Head of caudate nucleus (tissue), 42 donors: Measurements from ENCODE around the gene WWOX.

Experiments
- DNase-seq, 42 donors: peaks; one replicate each; pipeline versions ENCODE4 v3.0.0 to v3.0.0-alpha.2; 2020 to 2021; ENCODE audit warnings: mixed read lengths in 7 of 42
- intact Hi-C: fragments of 100-400 bp; cut with DNase I; formaldehyde crosslinking; loops from one replicate; pipeline ENCODE4 v1.15.0; 2022

WWOX gene

DNA sequence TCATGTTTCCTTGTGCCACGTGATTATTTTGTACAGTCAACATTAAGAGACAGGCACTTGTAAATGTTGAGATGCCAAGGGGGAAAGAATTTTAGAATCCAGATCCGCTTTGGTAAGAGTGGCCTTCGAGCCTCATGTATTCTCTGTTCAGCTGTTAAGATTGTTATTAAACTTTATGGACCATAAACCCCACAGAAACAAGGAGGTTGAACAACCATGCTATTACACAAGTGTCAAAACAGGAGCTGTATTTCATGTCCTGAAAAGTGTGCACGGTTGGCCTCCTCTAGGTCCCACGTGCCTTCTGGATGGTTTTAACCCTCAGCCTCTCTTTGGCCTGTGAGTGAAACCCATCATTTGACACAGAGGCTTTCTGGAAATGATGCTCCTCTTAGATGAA, 809.8 kb downstream of the WWOX start:
- no peak for DNase-seq
- intact Hi-C loops: no loop called here

DNA sequence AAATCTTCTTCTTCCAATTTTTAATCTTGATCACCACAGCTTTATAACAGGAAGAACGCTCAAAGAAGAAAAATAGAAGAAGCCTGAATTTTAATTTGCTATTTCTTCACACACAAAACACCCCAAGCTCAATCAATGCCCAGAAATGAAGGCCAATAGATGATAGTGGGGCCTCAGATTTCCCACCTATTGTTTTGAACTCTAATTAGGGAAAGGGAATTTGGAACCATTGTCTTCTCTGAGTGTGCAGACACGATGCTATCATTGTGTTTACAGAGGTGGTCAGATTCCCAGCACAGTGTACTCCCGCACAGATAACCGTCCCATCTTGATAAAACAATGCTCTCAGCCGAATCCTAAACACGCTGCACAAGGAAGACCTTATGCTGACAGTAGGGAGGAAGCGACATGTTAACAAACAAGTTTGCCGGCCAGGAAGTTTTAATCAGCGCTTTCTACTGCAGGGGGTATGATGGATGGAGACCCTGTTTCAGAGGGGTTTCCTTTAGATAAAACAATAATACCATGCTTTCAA, 816.4 kb downstream of the WWOX start:
- intact Hi-C loops: no loop called here

GRCh38 chr16:78916928-78917545, 817.6 kb downstream of the WWOX start:
- no peak for DNase-seq
- intact Hi-C loops: no loop called here

More for the DNA sequence above, 816.4 kb downstream of the WWOX start:
- DNase-seq: no peak

- no peak for DNase-seq
- intact Hi-C loops: no loop called here
These were observed 819.4 kb downstream of the WWOX start for GRCh38 chr16:78918805-78919305.

- intact Hi-C loops: no loop called here
- DNase-seq: no peak
These were observed 820.4 kb downstream of the WWOX start for GRCh38 chr16:78919852-78920251.

GRCh38 chr16:78920621-78921020, 821.2 kb downstream of the WWOX start:
- DNase-seq: no peak
- intact Hi-C loops: no loop called here

DNA sequence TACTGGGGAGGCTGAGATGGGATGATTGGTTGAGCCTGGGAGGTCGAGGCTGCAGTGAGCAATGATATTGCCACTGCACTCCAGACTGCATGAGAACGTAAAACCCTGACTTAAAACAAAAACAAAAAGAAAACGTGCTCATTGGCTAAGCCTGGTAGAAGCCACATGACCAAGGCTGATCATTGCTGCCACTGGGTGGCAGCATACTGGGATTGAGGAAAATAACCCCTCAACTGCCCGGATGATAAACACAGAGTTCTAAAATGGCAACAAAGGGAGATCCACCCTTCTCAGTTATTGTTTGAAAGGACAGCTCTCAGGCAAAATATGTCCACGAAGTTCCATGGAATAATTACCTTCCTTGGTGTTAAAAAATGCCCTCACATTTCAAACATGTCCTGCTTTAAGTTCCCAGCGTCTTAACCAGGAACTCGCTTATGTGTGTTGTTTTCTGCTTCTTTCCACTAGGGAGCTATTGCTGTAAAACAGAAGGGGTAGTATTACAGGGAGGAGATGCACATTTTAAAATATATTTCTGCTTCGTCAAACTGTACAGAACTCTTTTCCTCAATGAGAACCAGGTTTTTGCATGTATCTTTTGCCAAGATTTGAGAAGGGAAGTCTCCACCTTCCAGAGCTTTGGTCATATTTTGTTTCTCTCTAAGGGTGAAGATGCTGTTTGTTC, 825.8 kb downstream of the WWOX start:
- intact Hi-C loops: no loop called here
- peak in 23 of 42 donors; percentile 13 to 73 (median 30) for DNase-seq

- intact Hi-C loops: no loop called here
These were observed 827.3 kb downstream of the WWOX start for GRCh38 chr16:78926723-78927210.

GRCh38 chr16:78927766-78928165, 828.3 kb downstream of the WWOX start:
- DNase-seq: no peak
- intact Hi-C loops: no loop called here

More at GRCh38 chr16:78926723-78927210, 827.3 kb downstream of the WWOX start:
- no peak for DNase-seq

- intact Hi-C loops: no loop called here
- no peak for DNase-seq
These were observed 830.4 kb downstream of the WWOX start for GRCh38 chr16:78929841-78930240.

- intact Hi-C loops: no loop called here
These were observed 831.1 kb downstream of the WWOX start for GRCh38 chr16:78930561-78930960.

GRCh38 chr16:78931267-78931666, 831.8 kb downstream of the WWOX start:
- intact Hi-C loops: no loop called here
- no peak for DNase-seq

More at GRCh38 chr16:78930561-78930960, 831.1 kb downstream of the WWOX start:
- DNase-seq: no peak

DNA sequence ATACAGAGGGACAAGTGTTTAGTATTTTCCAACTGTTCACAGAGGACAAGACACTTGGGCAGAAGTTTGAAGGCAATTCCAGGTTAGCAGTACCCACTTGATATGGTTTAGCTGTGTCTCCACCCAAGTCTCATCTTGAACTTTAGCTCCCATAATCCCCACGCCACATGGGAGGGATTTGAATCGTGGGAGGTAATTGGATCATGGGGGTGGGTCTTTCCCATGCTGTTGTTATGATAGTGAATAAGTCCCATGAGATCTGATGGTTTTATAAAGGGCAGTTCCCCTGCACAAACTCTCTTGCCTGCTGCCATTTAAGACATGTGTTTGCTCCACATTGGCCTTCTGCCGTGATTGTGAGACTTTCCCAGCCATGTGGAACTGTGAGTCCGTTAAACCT, 832.2 kb downstream of the WWOX start:
- intact Hi-C loops: no loop called here
- no peak for DNase-seq

- intact Hi-C loops: no loop called here
- DNase-seq: no peak
These were observed 833.0 kb downstream of the WWOX start for GRCh38 chr16:78932355-78932943.

DNA sequence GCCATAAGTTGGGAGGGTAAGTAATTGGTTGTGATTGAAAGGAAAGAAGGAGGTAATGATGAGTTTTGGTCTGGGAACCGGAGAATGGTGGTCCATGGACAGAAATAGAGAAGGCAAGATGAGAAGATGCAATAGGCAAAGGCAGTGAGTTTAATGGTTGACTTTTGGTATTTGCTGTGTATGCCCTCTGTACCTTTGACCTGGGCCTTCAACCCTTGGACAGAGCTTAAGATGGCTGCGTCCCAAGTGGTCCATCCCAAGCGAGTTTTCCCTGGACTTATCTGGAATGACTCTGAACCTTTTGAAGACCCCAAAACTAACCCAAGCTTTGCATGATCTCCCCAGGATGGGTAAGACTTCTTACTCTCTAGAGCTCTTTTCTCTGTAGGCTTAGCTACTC, 836.6 kb downstream of the WWOX start:
- intact Hi-C loops: no loop called here

DNA sequence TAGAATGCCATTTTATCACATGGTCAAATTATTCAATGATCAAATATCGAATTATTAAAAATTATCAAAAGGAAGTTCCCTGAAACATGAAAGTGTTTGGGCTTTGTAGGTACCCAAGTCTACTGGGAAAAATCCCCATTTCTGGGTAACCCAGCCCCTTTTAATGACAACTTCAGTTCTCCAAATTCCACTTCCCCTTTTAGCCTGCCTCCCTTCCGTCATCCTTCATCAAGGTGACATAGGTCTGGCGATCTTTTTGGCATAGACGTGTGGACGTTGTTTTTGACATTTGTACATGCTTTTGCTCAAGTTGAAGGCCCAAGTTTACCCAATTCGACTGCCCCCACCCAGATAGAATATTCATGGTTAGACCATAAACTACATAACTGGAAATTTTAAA, 840.1 kb downstream of the WWOX start:
- DNase-seq: no peak

More for the DNA sequence above, 836.6 kb downstream of the WWOX start:
- DNase-seq: no peak

DNA sequence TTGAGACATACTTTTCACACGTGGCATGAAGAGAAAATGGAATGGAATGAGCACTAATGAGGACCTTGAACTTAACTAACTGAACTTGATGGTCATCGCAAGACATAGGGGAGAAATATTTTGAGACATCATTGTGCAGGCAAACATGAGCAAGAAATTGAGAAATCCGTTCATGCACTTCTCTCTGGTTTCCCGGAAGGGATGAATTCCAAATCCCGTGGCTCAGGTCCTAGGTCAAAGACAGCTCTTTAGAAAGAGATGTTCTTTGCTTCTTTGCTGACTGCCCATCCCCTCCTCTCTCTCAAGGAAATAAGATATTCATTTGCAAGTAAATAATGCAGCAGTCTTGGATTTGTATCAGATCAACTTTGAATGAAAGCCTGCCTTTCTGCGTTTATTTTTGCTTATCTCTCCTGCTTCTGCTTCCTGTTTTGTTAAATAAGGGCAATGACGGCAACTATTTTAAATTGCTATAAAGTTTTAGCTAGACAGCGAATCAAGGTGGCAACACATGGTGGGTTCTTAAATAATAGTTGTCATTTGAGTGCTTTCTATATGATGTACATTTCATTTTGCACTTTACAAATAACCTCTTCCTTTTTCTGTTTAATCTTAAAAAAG, 843.3 kb downstream of the WWOX start:
- intact Hi-C loops: no loop called here
- DNase-seq: no peak

More for the DNA sequence above, 840.1 kb downstream of the WWOX start:
- intact Hi-C loops: no loop called here

- DNase-seq: no peak
These were observed 845.9 kb downstream of the WWOX start for GRCh38 chr16:78945336-78945735.

DNA sequence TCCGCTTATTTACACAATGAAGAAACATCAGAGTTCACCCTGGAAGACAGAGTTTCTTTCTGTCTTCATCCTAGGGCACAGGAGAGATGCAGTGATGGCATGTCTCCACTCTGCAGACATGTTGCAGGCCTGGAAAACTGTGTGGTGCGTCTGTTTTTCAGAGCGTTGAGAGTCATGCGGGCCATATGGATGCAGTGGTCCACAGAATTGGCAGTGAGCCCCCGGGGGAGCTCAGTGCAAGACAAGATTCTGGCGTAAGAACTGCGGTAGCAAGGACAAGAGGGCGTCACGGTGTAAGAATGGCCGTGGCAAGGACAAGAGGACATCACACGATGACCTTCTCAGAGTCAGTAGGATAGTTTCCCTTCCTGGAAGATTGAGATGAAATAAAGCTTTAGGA, 847.1 kb downstream of the WWOX start:
- DNase-seq: no peak
- intact Hi-C loops: no loop called here

More at GRCh38 chr16:78945336-78945735, 845.9 kb downstream of the WWOX start:
- intact Hi-C loops: no loop called here
